ENCODE results near the gene TAF11.

DNA sequence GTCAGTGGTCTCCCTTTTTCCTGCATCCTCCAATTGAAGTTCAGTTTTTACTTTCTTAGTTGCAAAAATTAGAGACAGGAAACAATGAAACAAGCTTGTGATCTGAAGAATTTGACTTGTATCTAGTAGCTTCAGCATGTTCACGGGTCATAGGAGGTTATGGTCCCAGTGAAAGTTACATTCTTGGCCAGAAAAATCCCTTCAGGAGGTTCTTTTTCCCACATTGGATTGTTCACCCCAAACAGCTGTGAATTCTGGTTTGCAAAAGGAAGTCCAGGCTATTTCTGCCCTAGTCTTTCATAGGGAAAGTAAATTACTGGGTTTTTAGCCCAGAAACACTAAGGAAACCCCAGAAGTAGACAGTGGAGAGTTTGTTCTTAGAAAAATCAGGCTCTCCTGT is 9.3 kb upstream of the TAF11 start:
- TF ChIP-seq CTCF (conservative IDR thresholded peaks at IDR 0.05 in 1 of 2, IDR thresholded peaks at IDR 0.05 in 1 of 2; ENCODE audit: extremely low read depth in 1 of 2, insufficient read depth in 1 of 2, low read depth in 1 of 2, low read length in 2 of 2) (no peak), EZH2 (IDR thresholded peaks at IDR 0.05; ENCODE audit: borderline replicate concordance, low read length) (no peak)
